GM12873 (cell line): ENCODE results near the gene TOP3A.

Experiments
- TF ChIP-seq, protein P1 (sequence below): IDR thresholded peaks from 2 replicates; pipeline ENCODE4 v1.5.1; 2012; ENCODE audit warnings: low read depth, mild to moderate bottlenecking, moderate library complexity, low read length, control low read depth; ENCODE audit not compliant: insufficient read depth; ENCODE audit errors: missing control alignments

TOP3A gene

GRCh38 chr17:18327556-18327955, 12.8 kb upstream of the TOP3A start:
- TF ChIP-seq, protein P1, sequence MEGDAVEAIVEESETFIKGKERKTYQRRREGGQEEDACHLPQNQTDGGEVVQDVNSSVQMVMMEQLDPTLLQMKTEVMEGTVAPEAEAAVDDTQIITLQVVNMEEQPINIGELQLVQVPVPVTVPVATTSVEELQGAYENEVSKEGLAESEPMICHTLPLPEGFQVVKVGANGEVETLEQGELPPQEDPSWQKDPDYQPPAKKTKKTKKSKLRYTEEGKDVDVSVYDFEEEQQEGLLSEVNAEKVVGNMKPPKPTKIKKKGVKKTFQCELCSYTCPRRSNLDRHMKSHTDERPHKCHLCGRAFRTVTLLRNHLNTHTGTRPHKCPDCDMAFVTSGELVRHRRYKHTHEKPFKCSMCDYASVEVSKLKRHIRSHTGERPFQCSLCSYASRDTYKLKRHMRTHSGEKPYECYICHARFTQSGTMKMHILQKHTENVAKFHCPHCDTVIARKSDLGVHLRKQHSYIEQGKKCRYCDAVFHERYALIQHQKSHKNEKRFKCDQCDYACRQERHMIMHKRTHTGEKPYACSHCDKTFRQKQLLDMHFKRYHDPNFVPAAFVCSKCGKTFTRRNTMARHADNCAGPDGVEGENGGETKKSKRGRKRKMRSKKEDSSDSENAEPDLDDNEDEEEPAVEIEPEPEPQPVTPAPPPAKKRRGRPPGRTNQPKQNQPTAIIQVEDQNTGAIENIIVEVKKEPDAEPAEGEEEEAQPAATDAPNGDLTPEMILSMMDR = no peak

DNA sequence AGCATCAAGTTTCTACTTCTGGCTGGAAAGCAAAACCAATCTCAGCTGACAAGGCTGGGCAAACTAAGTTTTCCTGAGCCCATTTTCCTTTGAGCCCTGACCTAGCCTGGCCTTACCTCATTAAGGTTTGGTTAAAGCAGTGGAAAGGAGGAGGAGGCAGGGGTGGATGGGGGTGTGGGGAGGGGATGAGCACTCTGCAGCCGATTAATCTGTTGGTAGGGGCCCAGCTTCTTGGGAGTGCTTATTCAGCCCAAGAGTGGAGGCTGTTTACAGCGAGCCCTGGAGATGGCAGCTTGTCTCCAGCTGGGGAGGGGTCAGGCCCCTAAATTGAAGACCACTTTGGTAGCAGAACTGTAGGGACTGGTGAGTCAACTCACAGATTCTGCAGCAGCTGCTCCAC, 12.3 kb upstream of the TOP3A start:
- TF ChIP-seq, protein P1 = no peak

- TF ChIP-seq, protein P1 = no peak
Measured at GRCh38 chr17:18326572-18326971, 11.8 kb upstream of the TOP3A start.

- TF ChIP-seq, protein P1 = no peak
Measured at GRCh38 chr17:18326039-18326438, 11.2 kb upstream of the TOP3A start.

DNA sequence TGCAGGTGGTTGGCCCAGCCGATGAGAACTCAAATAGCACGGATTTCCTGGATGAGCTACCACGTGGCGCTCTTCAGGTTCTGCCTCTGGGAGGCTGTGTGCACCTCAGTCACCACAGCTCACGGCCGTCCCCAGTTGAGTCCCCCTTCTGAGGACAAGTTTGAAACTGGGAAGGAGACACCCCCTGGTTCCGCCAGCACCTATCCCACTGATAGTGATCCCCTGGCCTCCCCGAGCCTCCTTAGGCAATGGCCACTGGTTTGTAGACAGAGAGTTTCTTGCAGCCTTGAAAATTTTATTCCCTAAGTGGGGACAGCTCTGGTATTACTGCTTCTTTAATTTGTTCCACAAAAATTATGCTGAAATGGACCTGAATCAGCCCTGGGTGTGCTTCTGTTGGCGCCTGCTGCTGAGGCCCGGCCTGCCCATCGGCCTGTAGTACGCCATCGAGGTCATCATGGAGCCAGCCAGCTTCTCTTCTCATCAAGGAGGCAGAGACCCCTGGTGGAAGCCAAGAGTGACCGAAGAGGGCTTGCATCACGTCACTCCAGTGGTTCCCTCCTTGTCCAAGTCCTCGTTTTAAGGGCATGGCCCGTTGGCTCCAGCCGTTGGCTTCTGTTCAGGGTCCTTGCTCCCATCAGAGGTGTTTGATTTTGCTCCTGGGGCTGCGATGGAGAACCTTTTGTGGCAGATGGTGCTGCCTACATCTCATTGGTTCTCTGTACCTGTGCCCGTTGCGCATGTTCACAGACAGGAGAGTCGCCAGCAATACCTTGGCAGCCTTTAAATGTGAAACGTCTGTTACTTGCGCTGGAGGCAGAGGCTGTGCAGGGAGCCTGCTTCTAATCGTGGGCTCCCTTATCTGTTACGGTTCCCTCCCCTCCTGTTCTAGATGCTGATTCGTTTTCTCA, 9.6 kb upstream of the TOP3A start:
- TF ChIP-seq, protein P1 = no peak

- TF ChIP-seq, protein P1 = no peak
Measured at GRCh38 chr17:18323507-18324139, 8.8 kb upstream of the TOP3A start.

DNA sequence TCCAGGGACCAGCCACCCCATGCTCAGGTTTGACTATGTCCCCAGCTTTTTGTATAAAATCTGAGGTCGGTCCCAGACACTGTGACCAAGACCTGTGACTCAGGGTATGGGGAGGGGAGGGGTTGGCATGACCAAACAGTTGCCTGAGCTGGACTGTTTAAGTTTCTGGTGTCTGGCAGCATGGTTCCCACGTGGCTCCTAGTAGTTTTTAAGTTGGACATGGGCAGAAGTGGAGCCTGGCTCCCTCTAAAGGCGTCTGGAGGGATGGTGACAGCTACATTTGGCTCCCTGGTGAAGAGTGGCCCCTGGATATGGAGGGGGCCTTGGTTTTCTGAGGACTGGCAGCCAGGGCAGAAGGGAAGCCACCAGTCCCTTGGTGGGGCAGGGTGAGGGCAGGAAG, 8.2 kb upstream of the TOP3A start:
- TF ChIP-seq, protein P1 = no peak
